GM21786 (cell line): ENCODE results near the gene ALKBH2.
A peak's percentile ranks its signal among the peaks of the same experiment; 100 is the strongest.

Experiments
- ATAC-seq: cut with Tn5 transposase; IDR thresholded peaks from one replicate; pipeline ENCODE4 v1.9.1; 2021; ENCODE audit not compliant: unreplicated experiment

ALKBH2 gene

GRCh38 chr12:109093022-109093918 lies at the start of gene ALKBH2:
Gene ALKBH2 (minus strand): TSS chr12:109093472. CDS start chr12:109092786, 686 bp downstream.
- peak; percentile 66 for ATAC-seq

GRCh38 chr12:109140560-109140959 lies 47.3 kb upstream of the ALKBH2 start:
- ATAC-seq = no peak

GRCh38 chr12:109139791-109140190 lies 46.5 kb upstream of the ALKBH2 start:
- ATAC-seq = no peak

- no peak for ATAC-seq
Measured at GRCh38 chr12:109139360-109139759, 46.1 kb upstream of the ALKBH2 start.

GRCh38 chr12:109137055-109137454 lies 43.8 kb upstream of the ALKBH2 start:
- ATAC-seq = no peak

- ATAC-seq = no peak
Measured at GRCh38 chr12:109134186-109134917, 41.1 kb upstream of the ALKBH2 start.

GRCh38 chr12:109131154-109132050 lies 38.1 kb upstream of the ALKBH2 start:
- no peak for ATAC-seq

- ATAC-seq = no peak
Measured at GRCh38 chr12:109130297-109131153, 37.3 kb upstream of the ALKBH2 start.

- ATAC-seq = no peak
Measured at GRCh38 chr12:109127533-109128242, 34.4 kb upstream of the ALKBH2 start.

- ATAC-seq = no peak
Measured at GRCh38 chr12:109126784-109127183, 33.5 kb upstream of the ALKBH2 start.

GRCh38 chr12:109125791-109126190 lies 32.5 kb upstream of the ALKBH2 start:
- no peak for ATAC-seq

- ATAC-seq = no peak
Measured at GRCh38 chr12:109124878-109125648, 31.8 kb upstream of the ALKBH2 start.

GRCh38 chr12:109121346-109121880 lies 28.1 kb upstream of the ALKBH2 start:
- ATAC-seq = no peak

GRCh38 chr12:109120557-109120956 lies 27.3 kb upstream of the ALKBH2 start:
- ATAC-seq = no peak

GRCh38 chr12:109120095-109120494 lies 26.8 kb upstream of the ALKBH2 start:
- ATAC-seq = no peak

GRCh38 chr12:109116611-109116949 lies 23.3 kb upstream of the ALKBH2 start:
- no peak for ATAC-seq

- ATAC-seq = no peak
Measured at GRCh38 chr12:109115758-109116610, 22.7 kb upstream of the ALKBH2 start, which contains the start of gene ACACB. Gene ACACB (plus strand): TSS chr12:109116587. CDS start chr12:109139406, 22,819 bp downstream.

- no peak for ATAC-seq
Measured at GRCh38 chr12:109115404-109115757, 22.1 kb upstream of the ALKBH2 start.
